GM12878 (cell line): ENCODE results near the gene DST. TPM values are rescaled to one million over a fixed set of nuclear protein-coding genes. Genes with fewer than 3 reads are reported as not detected.

Experiments used
- BMI1 ChIP-seq: fragments of 450-650 bp; IDR thresholded peaks from 2 replicates; pipeline ENCODE4 v1.6.1; 2016; ENCODE audit warnings: mild to moderate bottlenecking, moderate library complexity, borderline replicate concordance
- ELK1 ChIP-seq: IDR thresholded peaks from 2 replicates; pipeline ENCODE4 v1.6.1; 2012; ENCODE audit warnings: low read depth, low read length, improper control_type of control experiment
- ETV6 ChIP-seq, 2 experiments: fragments of 450-650 bp in 1 of 2; IDR thresholded peaks in 1 of 2; conservative IDR thresholded peaks in 1 of 2; 2 replicates each; pipeline ENCODE4 v1.6.1; 2014; ENCODE audit warnings: antibody characterized with exemption in 1 of 2, borderline replicate concordance in 1 of 2, low read depth in 1 of 2, mild to moderate bottlenecking in 1 of 2, moderate library complexity in 1 of 2
- GATAD2B ChIP-seq: fragments of 450-650 bp; conservative IDR thresholded peaks from 2 replicates; pipeline ENCODE4 v1.6.1; 2017; ENCODE audit warnings: low read depth, mild to moderate bottlenecking, moderate library complexity
- HDGF ChIP-seq: fragments of 450-650 bp; IDR thresholded peaks from 2 replicates; pipeline ENCODE4 v1.6.1; 2016; ENCODE audit warnings: antibody characterized with exemption
- JUNB ChIP-seq: IDR thresholded peaks from 2 replicates; pipeline ENCODE4 v1.6.1; 2016; ENCODE audit warnings: antibody characterized with exemption, mild to moderate bottlenecking
- KLF5 ChIP-seq: fragments of 450-650 bp; IDR thresholded peaks from 2 replicates; pipeline ENCODE4 v1.6.1; 2014; ENCODE audit warnings: mild to moderate bottlenecking; ENCODE audit not compliant: partially characterized antibody
- NBN ChIP-seq: fragments of 450-650 bp; IDR thresholded peaks from 2 replicates; pipeline ENCODE4 v1.6.1; 2016
- NKRF ChIP-seq: fragments of 450-650 bp; conservative IDR thresholded peaks from 2 replicates; pipeline ENCODE4 v1.6.1; 2017; ENCODE audit warnings: mild to moderate bottlenecking, moderate library complexity
- PAX8 ChIP-seq: fragments of 450-650 bp; IDR thresholded peaks from 2 replicates; pipeline ENCODE4 v1.6.1; 2017; ENCODE audit warnings: mild to moderate bottlenecking, moderate library complexity
- RB1 ChIP-seq: fragments of 450-650 bp; formaldehyde crosslinking; IDR thresholded peaks from 2 replicates; pipeline ENCODE4 v1.6.1; 2017; ENCODE audit warnings: mild to moderate bottlenecking, borderline replicate concordance
- RCOR1 ChIP-seq: conservative IDR thresholded peaks from 2 replicates; pipeline ENCODE4 v1.6.1; 2012; ENCODE audit warnings: low read depth, low read length, improper control_type of control experiment
- RELA ChIP-seq: fragments of 450-650 bp; IDR thresholded peaks from 2 replicates; pipeline ENCODE4 v1.8.0; 2014; ENCODE audit warnings: borderline replicate concordance; ENCODE audit not compliant: partially characterized antibody
- ZBED1 ChIP-seq: IDR thresholded peaks from 2 replicates; pipeline ENCODE4 v1.6.1; 2016; ENCODE audit warnings: borderline replicate concordance
- ZNF592 ChIP-seq: fragments of 450-650 bp; IDR thresholded peaks from 2 replicates; pipeline ENCODE4 v1.6.1; 2017; ENCODE audit warnings: mild to moderate bottlenecking, moderate library complexity
- polyA plus RNA-seq, 11 experiments: library from polyadenylated mRNA; depleted of rRNA in 4 of 11; unstranded in 6 of 11; stranded (reverse) in 5 of 11; fragments of >200 nt; fragmentation: Nextera tagmentation in 4 of 11; fragmentation: Illumina TruSeq in 1 of 11; extraction: Ambion mirVana in 4 of 11; extraction: Trizol in 1 of 11; gene quantifications; 1 replicate in 1 of 11; 2 replicates in 10 of 11; pipeline versions ENCODE4 v1.2.1 to v1.2.3, GENCODE V29; 2011 to 2016; ENCODE audit warnings: inconsistent platforms in 2 of 11, missing spikeins in 2 of 11, low read depth in 1 of 11
- total RNA-seq, 4 experiments: library from RNA; depleted of rRNA in 3 of 4; stranded (reverse); fragments of >200 nt in 3 of 4; fragmentation: Illumina TruSeq in 1 of 4; extraction: Trizol in 1 of 4; gene quantifications; 2 replicates each; pipeline versions ENCODE4 v1.2.1 to v1.2.3, GENCODE V29; 2013 to 2021
- TF ChIP-seq, protein P1 (sequence below): fragments of 450-650 bp; IDR thresholded peaks from 2 replicates; pipeline ENCODE4 v1.6.1; 2017; ENCODE audit warnings: mild to moderate bottlenecking, moderate library complexity
- TF ChIP-seq, protein P2 (sequence below): fragments of 450-650 bp; IDR thresholded peaks from 2 replicates; pipeline ENCODE4 v1.6.1; 2016; ENCODE audit warnings: mild to moderate bottlenecking

The DST gene
- total and polyA plus RNA-seq, 10 of the 15 experiments (the other 5 are each of a cell fraction or from before 2014, with no cell fraction given): 32.1 to 156 (median 75.0) TPM

DNA sequence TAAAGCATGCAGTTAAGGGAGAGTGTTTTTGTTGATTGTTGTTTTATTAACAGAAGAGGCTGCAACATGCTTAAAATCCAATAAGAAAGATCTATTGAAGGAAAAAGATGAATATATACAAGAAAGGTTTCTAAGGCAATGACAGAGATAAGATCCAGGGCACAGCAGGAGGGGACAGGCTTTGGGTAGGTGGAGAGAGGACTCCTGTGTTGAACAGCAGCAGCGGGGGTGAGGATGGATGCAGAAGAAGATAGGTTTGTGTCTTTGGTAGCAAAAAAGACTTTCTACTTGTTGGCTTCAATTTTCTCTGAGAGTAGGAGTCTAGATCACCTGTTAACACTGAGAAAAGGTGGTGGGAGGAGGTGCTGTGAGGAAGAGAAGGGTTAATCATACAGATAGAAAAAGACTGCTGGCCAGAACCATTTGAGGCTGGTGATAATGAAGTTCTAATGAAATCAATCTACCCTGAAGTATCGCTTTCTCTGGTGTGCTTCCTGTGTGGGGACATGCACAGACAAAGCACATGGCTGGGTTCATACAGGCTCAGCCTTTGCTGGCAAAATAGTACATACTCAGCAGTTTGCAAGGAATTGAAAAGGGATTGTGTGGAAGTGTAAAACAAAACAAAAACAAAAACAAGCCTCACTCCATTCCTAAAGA, 17.2 kb upstream of the DST start (continued):
- TF ChIP-seq RB1 (no peak), PAX8 (no peak), ZBED1 (no peak), NKRF (no peak), GATAD2B (no peak), ELK1 (no peak), NBN (0 out of 2 replicates have a peak, but pooled peaks have one; percentile 43), HDGF (0 out of 2 replicates have a peak, but pooled peaks have one; percentile 27), RELA (no peak), JUNB (no peak), ZNF592 (no peak), KLF5 (no peak), ETV6 (conservative IDR thresholded peaks at IDR 0.05 in 1 of 2, IDR thresholded peaks at IDR 0.05 in 1 of 2; ENCODE audit: borderline replicate concordance in 1 of 2, low read depth in 1 of 2) (0 out of 4 replicates have a peak, but pooled peaks of 1 of the 2 experiments have one; percentile 22), RCOR1 (no peak), BMI1 (no peak)
- TF ChIP-seq, protein P1, sequence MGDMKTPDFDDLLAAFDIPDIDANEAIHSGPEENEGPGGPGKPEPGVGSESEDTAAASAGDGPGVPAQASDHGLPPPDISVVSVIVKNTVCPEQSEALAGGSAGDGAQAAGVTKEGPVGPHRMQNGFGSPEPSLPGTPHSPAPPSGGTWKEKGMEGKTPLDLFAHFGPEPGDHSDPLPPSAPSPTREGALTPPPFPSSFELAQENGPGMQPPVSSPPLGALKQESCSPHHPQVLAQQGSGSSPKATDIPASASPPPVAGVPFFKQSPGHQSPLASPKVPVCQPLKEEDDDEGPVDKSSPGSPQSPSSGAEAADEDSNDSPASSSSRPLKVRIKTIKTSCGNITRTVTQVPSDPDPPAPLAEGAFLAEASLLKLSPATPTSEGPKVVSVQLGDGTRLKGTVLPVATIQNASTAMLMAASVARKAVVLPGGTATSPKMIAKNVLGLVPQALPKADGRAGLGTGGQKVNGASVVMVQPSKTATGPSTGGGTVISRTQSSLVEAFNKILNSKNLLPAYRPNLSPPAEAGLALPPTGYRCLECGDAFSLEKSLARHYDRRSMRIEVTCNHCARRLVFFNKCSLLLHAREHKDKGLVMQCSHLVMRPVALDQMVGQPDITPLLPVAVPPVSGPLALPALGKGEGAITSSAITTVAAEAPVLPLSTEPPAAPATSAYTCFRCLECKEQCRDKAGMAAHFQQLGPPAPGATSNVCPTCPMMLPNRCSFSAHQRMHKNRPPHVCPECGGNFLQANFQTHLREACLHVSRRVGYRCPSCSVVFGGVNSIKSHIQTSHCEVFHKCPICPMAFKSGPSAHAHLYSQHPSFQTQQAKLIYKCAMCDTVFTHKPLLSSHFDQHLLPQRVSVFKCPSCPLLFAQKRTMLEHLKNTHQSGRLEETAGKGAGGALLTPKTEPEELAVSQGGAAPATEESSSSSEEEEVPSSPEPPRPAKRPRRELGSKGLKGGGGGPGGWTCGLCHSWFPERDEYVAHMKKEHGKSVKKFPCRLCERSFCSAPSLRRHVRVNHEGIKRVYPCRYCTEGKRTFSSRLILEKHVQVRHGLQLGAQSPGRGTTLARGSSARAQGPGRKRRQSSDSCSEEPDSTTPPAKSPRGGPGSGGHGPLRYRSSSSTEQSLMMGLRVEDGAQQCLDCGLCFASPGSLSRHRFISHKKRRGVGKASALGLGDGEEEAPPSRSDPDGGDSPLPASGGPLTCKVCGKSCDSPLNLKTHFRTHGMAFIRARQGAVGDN: peak; percentile 53
- TF ChIP-seq, protein P2, sequence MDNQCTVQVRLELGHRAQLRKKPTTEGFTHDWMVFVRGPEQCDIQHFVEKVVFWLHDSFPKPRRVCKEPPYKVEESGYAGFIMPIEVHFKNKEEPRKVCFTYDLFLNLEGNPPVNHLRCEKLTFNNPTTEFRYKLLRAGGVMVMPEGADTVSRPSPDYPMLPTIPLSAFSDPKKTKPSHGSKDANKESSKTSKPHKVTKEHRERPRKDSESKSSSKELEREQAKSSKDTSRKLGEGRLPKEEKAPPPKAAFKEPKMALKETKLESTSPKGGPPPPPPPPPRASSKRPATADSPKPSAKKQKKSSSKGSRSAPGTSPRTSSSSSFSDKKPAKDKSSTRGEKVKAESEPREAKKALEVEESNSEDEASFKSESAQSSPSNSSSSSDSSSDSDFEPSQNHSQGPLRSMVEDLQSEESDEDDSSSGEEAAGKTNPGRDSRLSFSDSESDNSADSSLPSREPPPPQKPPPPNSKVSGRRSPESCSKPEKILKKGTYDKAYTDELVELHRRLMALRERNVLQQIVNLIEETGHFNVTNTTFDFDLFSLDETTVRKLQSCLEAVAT: 0 out of 2 replicates have a peak, but pooled peaks have one; percentile 35
